ENCODE results near the gene LIPC. TPM values are rescaled to one million over a fixed set of nuclear protein-coding genes. Genes with fewer than 3 reads are reported as not detected.
"Not testable (repeated sequence)": the region's sequence is repeated elsewhere in the genome, so short reads cannot be mapped to it uniquely, and the experiment has no call there.

LIPC gene
- total and polyA plus RNA-seq, 7 donors: 0.36 to 3.0 (median 0.83) TPM; not detected in 2

- TF ChIP-seq EP300 (IDR thresholded peaks at IDR 0.05) (no peak), POLR2A (IDR thresholded peaks at IDR 0.05) (no peak)
- 93 to 95% methylated on average over 1 of the region's 1 CpG for WGBS, 2 donors
- Histone ChIP-seq H3K27me3 (no peaks in the 10 kb centered on the region), H3K36me3 (peaks cover 0 to 24% (median 2%) of the 10 kb centered on the region in 4 donors), H3K4me1 (no peaks in the 10 kb centered on the region), H3K27ac (no peak overlapping the region), H3K9me3 (no peaks in the 10 kb centered on the region), H3K4me3 (no peak overlapping the region)
- DNase-seq: no peak
- intact Hi-C loops (cut with DNase I): no loop called here
These were observed 163.1 kb downstream of the LIPC start for GRCh38 chr15:58594898-58595297.

- intact Hi-C loops (cut with DNase I): no loop called here
- H3K4me3 ChIP-seq: no peak overlapping the region
- no peak overlapping the region for H3K27ac ChIP-seq
- H3K4me1 ChIP-seq: no peaks in the 10 kb centered on the region
- no peak for TF ChIP-seq POLR2A (IDR thresholded peaks at IDR 0.05)
- no peak for TF ChIP-seq CTCF (IDR thresholded peaks at IDR 0.05)
- no peak for TF ChIP-seq EP300 (IDR thresholded peaks at IDR 0.05)
- TF ChIP-seq POLR2AphosphoS5 (IDR thresholded peaks at IDR 0.05): no peak
- H3K9me3 ChIP-seq: no peaks in the 10 kb centered on the region
- peaks cover 0 to 25% (median 2%) of the 10 kb centered on the region in 4 donors for H3K36me3 ChIP-seq
- H3K27me3 ChIP-seq: no peaks in the 10 kb centered on the region
- WGBS, 2 donors: 50 to 77% methylated on average over 3 of the region's 3 CpGs
- no peak for DNase-seq
These were observed 163.9 kb downstream of the LIPC start for GRCh38 chr15:58595516-58596263.

GRCh38 chr15:58597943-58598828, 166.4 kb downstream of the LIPC start:
- no peaks in the 10 kb centered on the region for H3K9me3 ChIP-seq
- no peak overlapping the region for H3K27ac ChIP-seq
- TF ChIP-seq CTCF (IDR thresholded peaks at IDR 0.05): no peak
- no peak for TF ChIP-seq POLR2A (IDR thresholded peaks at IDR 0.05)
- no peak for TF ChIP-seq POLR2AphosphoS5 (IDR thresholded peaks at IDR 0.05)
- TF ChIP-seq EP300 (IDR thresholded peaks at IDR 0.05): no peak
- intact Hi-C loops (cut with DNase I): no loop called here
- no peaks in the 10 kb centered on the region for H3K4me1 ChIP-seq
- DNase-seq: no peak
- peaks cover 0 to 29% (median 2%) of the 10 kb centered on the region in 4 donors for H3K36me3 ChIP-seq
- H3K27me3 ChIP-seq: no peaks in the 10 kb centered on the region
- WGBS, 2 donors: 38 to 70% methylated on average over 4 of the region's 4 CpGs
- no peak overlapping the region for H3K4me3 ChIP-seq

- intact Hi-C loops (cut with DNase I): no loop called here
- DNase-seq: no peak
- peaks cover 0 to 29% (median 2%) of the 10 kb centered on the region in 4 donors for H3K36me3 ChIP-seq
- TF ChIP-seq POLR2AphosphoS5 (IDR thresholded peaks at IDR 0.05) (no peak), CTCF (IDR thresholded peaks at IDR 0.05) (no peak), POLR2A (IDR thresholded peaks at IDR 0.05) (no peak), EP300 (IDR thresholded peaks at IDR 0.05) (no peak)
- H3K9me3 ChIP-seq: no peaks in the 10 kb centered on the region
- no peak overlapping the region for H3K4me3 ChIP-seq
- H3K4me1 ChIP-seq: no peaks in the 10 kb centered on the region
- no peaks in the 10 kb centered on the region for H3K27me3 ChIP-seq
- WGBS, 2 donors: 94 to 96% methylated on average over 4 of the region's 4 CpGs
- no peak overlapping the region for H3K27ac ChIP-seq
These were observed 167.0 kb downstream of the LIPC start for GRCh38 chr15:58598829-58599210.

GRCh38 chr15:58602823-58603222, 171.0 kb downstream of the LIPC start:
- intact Hi-C loops (cut with DNase I): no loop called here
- 85 to 90% methylated on average over 2 of the region's 2 CpGs for WGBS, 2 donors
- Histone ChIP-seq H3K4me3 (no peak overlapping the region), H3K27me3 (no peaks in the 10 kb centered on the region), H3K27ac (no peak overlapping the region), H3K36me3 (peaks cover 0 to 14% (median 0%) of the 10 kb centered on the region in 4 donors), H3K4me1 (no peaks in the 10 kb centered on the region), H3K9me3 (no peaks in the 10 kb centered on the region)
- TF ChIP-seq CTCF (IDR thresholded peaks at IDR 0.05): no peak
- no peak for TF ChIP-seq EP300 (IDR thresholded peaks at IDR 0.05)
- no peak for TF ChIP-seq POLR2AphosphoS5 (IDR thresholded peaks at IDR 0.05)
- TF ChIP-seq POLR2A (IDR thresholded peaks at IDR 0.05): no peak
- DNase-seq: no peak

GRCh38 chr15:58603927-58604326, 172.1 kb downstream of the LIPC start:
- H3K27me3 ChIP-seq; H3K9me3 ChIP-seq; DNase-seq; intact Hi-C loops (cut with DNase I); H3K4me3 ChIP-seq; H3K4me1 ChIP-seq; H3K27ac ChIP-seq: not testable (repeated sequence)
- peaks cover 0 to 12% (median 0%) of the 10 kb centered on the region in 4 donors for H3K36me3 ChIP-seq
- 98% methylated on average over 8 of the region's 8 CpGs for WGBS, 2 donors

Measured in sigmoid colon (tissue), 7 donors.